ENCODE measurements around the gene LSM5. TPM values are rescaled to one million over a fixed set of nuclear protein-coding genes. Genes with fewer than 3 reads are reported as not detected.
"Not testable (repeated sequence)": the region's sequence is repeated elsewhere in the genome, so short reads cannot be mapped to it uniquely, and the experiment has no call there.

Gene LSM5
- total RNA-seq, 4 donors from 2014 or later = 10.1 to 15.6 (median 12.6) TPM

GRCh38 chr7:32474008-32474407 lies 16.2 kb downstream of the LSM5 start:
- H3K4me3 ChIP-seq = no peak overlapping the region
- WGBS = 50% methylated on average over 1 of the region's 1 CpG
- TF ChIP-seq POLR2AphosphoS5 (IDR thresholded peaks at IDR 0.05) (no peak), CTCF (IDR thresholded peaks at IDR 0.05) (no peak), EP300 (IDR thresholded peaks at IDR 0.05) (no peak), POLR2A (IDR thresholded peaks at IDR 0.05; ENCODE audit: low read depth) (no peak)
- H3K4me1 ChIP-seq = no peaks in the 10 kb centered on the region
- H3K27me3 ChIP-seq = no peaks in the 10 kb centered on the region
- H3K9me3 ChIP-seq = no peaks in the 10 kb centered on the region
- no peaks in the 10 kb centered on the region for H3K36me3 ChIP-seq
- intact Hi-C loops (cut with DNase I) = no loop called here
- DNase-seq (ENCODE audit: extremely low spot score) = no peak
- no peak overlapping the region for H3K27ac ChIP-seq (replicated peaks in 1 of 4)

GRCh38 chr7:32472015-32472414 lies 18.2 kb downstream of the LSM5 start:
- Histone ChIP-seq H3K36me3 (no peaks in the 10 kb centered on the region), H3K27ac (replicated peaks in 1 of 4) (no peak overlapping the region), H3K4me3 (no peak overlapping the region), H3K27me3 (no peaks in the 10 kb centered on the region), H3K9me3 (no peaks in the 10 kb centered on the region), H3K4me1 (no peaks in the 10 kb centered on the region)
- DNase-seq (ENCODE audit: extremely low spot score) = peak; percentile 45
- intact Hi-C loops (cut with DNase I) = no loop called here
- 90% methylated on average over 8 of the region's 9 CpGs for WGBS
- TF ChIP-seq POLR2A (IDR thresholded peaks at IDR 0.05; ENCODE audit: low read depth) = no peak
- TF ChIP-seq CTCF (IDR thresholded peaks at IDR 0.05) = no peak
- no peak for TF ChIP-seq POLR2AphosphoS5 (IDR thresholded peaks at IDR 0.05)
- TF ChIP-seq EP300 (IDR thresholded peaks at IDR 0.05) = no peak

- no peak overlapping the region for H3K4me3 ChIP-seq
- DNase-seq (ENCODE audit: extremely low spot score) = no peak
- H3K36me3 ChIP-seq = no peaks in the 10 kb centered on the region
- intact Hi-C loops (cut with DNase I) = no loop called here
- H3K4me1 ChIP-seq = no peaks in the 10 kb centered on the region
- TF ChIP-seq CTCF (IDR thresholded peaks at IDR 0.05) (no peak), EP300 (IDR thresholded peaks at IDR 0.05) (no peak), POLR2AphosphoS5 (IDR thresholded peaks at IDR 0.05) (no peak), POLR2A (IDR thresholded peaks at IDR 0.05; ENCODE audit: low read depth) (no peak)
- no peak overlapping the region for H3K27ac ChIP-seq (replicated peaks in 1 of 4)
- H3K27me3 ChIP-seq = no peaks in the 10 kb centered on the region
- 83% methylated on average over 5 of the region's 5 CpGs for WGBS
- no peaks in the 10 kb centered on the region for H3K9me3 ChIP-seq
These were observed 19.3 kb downstream of the LSM5 start for GRCh38 chr7:32470871-32471270.

- DNase-seq (ENCODE audit: extremely low spot score); intact Hi-C loops (cut with DNase I); H3K4me1 ChIP-seq; H3K27ac ChIP-seq (replicated peaks in 1 of 4); H3K27me3 ChIP-seq; H3K36me3 ChIP-seq; H3K4me3 ChIP-seq; H3K9me3 ChIP-seq: not testable (repeated sequence)
- WGBS = 89% methylated on average over 1 of the region's 2 CpGs
These were observed 20.2 kb downstream of the LSM5 start for GRCh38 chr7:32470004-32470403.

GRCh38 chr7:32464641-32465416 lies 25.4 kb downstream of the LSM5 start:
- H3K4me3 ChIP-seq; H3K27me3 ChIP-seq; intact Hi-C loops (cut with DNase I); H3K4me1 ChIP-seq; H3K9me3 ChIP-seq; H3K27ac ChIP-seq (replicated peaks in 1 of 4); DNase-seq (ENCODE audit: extremely low spot score); H3K36me3 ChIP-seq: not testable (repeated sequence)
- WGBS = 74% methylated on average over 13 of the region's 30 CpGs

- DNase-seq (ENCODE audit: extremely low spot score) = peak; percentile 31
- Histone ChIP-seq H3K36me3 (no peaks in the 10 kb centered on the region), H3K4me1 (no peaks in the 10 kb centered on the region), H3K4me3 (no peak overlapping the region), H3K27ac (replicated peaks in 1 of 4) (no peak overlapping the region), H3K9me3 (no peaks in the 10 kb centered on the region), H3K27me3 (no peaks in the 10 kb centered on the region)
- no peak for TF ChIP-seq POLR2AphosphoS5 (IDR thresholded peaks at IDR 0.05)
- no peak for TF ChIP-seq POLR2A (IDR thresholded peaks at IDR 0.05; ENCODE audit: low read depth)
- no peak for TF ChIP-seq EP300 (IDR thresholded peaks at IDR 0.05)
- no peak for TF ChIP-seq CTCF (IDR thresholded peaks at IDR 0.05)
- intact Hi-C loops (cut with DNase I) = no loop called here
- WGBS = 67% methylated on average over 1 of the region's 1 CpG
These were observed 27.2 kb downstream of the LSM5 start for GRCh38 chr7:32462977-32463376.
